GM23248 (cell line): ENCODE data around the gene NEK10. TPM values are rescaled to one million over a fixed set of nuclear protein-coding genes. Genes with fewer than 3 reads are reported as not detected.

ENCODE experiments used
- DNase-seq: peaks from one replicate; pipeline ENCODE4 v3.0.0-alpha.2; 2015
- H2AFZ ChIP-seq: fragments of 200-600 bp; sonication (generic); 2 replicates; pipeline ENCODE4 v1.6.1; 2016; ENCODE audit warnings: antibody characterized with exemption
- H3F3A ChIP-seq: fragments of 200-600 bp; sonication (generic); 2 replicates; pipeline ENCODE4 v1.6.1; 2016; ENCODE audit warnings: mild to moderate bottlenecking, antibody characterized with exemption, mixed run types; ENCODE audit not compliant: insufficient read depth
- H3K27ac ChIP-seq: fragments of 200-600 bp; sonication (generic); 2 replicates; pipeline ENCODE4 v1.5.1; 2016; ENCODE audit warnings: mild to moderate bottlenecking
- H3K27me3 ChIP-seq: fragments of 200-600 bp; sonication (generic); replicated peaks from 2 replicates; pipeline ENCODE4 v1.6.1; 2016; ENCODE audit warnings: mild to moderate bottlenecking; ENCODE audit not compliant: insufficient read depth
- H3K36me3 ChIP-seq: fragments of 200-600 bp; sonication (generic); 2 replicates; pipeline ENCODE4 v1.6.1; 2016; ENCODE audit warnings: low read depth, mild to moderate bottlenecking
- H3K4me1 ChIP-seq: fragments of 200-600 bp; sonication (generic); 2 replicates; pipeline ENCODE4 v1.6.1; 2016; ENCODE audit warnings: mild to moderate bottlenecking; ENCODE audit not compliant: insufficient read depth
- H3K4me2 ChIP-seq: fragments of 200-600 bp; sonication (generic); one replicate; pipeline ENCODE4 v1.6.1; 2016; ENCODE audit warnings: mild to moderate bottlenecking; ENCODE audit not compliant: unreplicated experiment
- H3K4me3 ChIP-seq: fragments of 200-600 bp; sonication (generic); 2 replicates; pipeline ENCODE4 v1.5.1; 2016; ENCODE audit warnings: mild to moderate bottlenecking
- H3K79me2 ChIP-seq: fragments of 200-600 bp; sonication (generic); 2 replicates; pipeline ENCODE4 v1.6.1; 2016; ENCODE audit warnings: mild to moderate bottlenecking; ENCODE audit not compliant: insufficient read depth
- H3K9ac ChIP-seq: fragments of 200-600 bp; sonication (generic); 2 replicates; pipeline ENCODE4 v1.6.1; 2016; ENCODE audit warnings: mild to moderate bottlenecking
- H3K9me2 ChIP-seq: fragments of 200-600 bp; sonication (generic); 2 replicates; pipeline ENCODE4 v1.6.1; 2016; ENCODE audit warnings: mixed run types, mild to moderate bottlenecking, moderate library complexity; ENCODE audit not compliant: insufficient read depth
- H3K9me3 ChIP-seq: fragments of 200-600 bp; sonication (generic); one replicate; pipeline ENCODE4 v1.6.1; 2017; ENCODE audit warnings: low read depth
- H4K20me1 ChIP-seq: fragments of 200-600 bp; sonication (generic); 2 replicates; pipeline ENCODE4 v1.6.0; 2016; ENCODE audit not compliant: insufficient read depth
- EZH2 ChIP-seq: fragments of 200-600 bp; sonication (generic); IDR thresholded peaks from 2 replicates; pipeline ENCODE4 v1.6.1; 2018; ENCODE audit warnings: antibody characterized with exemption, mild to moderate bottlenecking; ENCODE audit not compliant: insufficient read depth, poor library complexity, severe bottlenecking
- EZH2phosphoT487 ChIP-seq: fragments of 200-600 bp; sonication (generic); IDR thresholded peaks from 2 replicates; pipeline ENCODE4 v1.6.1; 2018; ENCODE audit warnings: antibody characterized with exemption, moderate library complexity, mild to moderate bottlenecking, low read depth; ENCODE audit not compliant: insufficient read depth
- WGBS, 2 experiments: methylation state at CpG; one replicate each; pipeline ENCODE4 v1.1.6; 2015 to 2017; ENCODE audit warnings: low lambda C conversion rate in 2 of 2, low coverage in 1 of 2; ENCODE audit errors: missing lambda C conversion rate in 2 of 2; 5-methylcytosine and 5-hydroxymethylcytosine counted together
- in situ Hi-C: fragments of 300-500 bp; cut with MboI; formaldehyde crosslinking; loops from 2 replicates; pipeline ENCODE4 v1.15.0; 2020
- polyA plus RNA-seq: library from polyadenylated mRNA; unstranded; fragments of >200 nt; fragmentation: Nextera tagmentation; extraction: Ambion mirVana; gene quantifications from 2 replicates; pipeline ENCODE4 v1.2.1, GENCODE V29; 2016
- total RNA-seq: library from RNA; depleted of rRNA; stranded (reverse); fragments of >200 nt; shearing (Covaris generic); gene quantifications from 2 replicates; pipeline ENCODE4 v1.2.3, GENCODE V29; 2014

Gene NEK10
- total and polyA plus RNA-seq, 2 experiments from 2014 or later: 3.2 to 7.6 TPM

DNA sequence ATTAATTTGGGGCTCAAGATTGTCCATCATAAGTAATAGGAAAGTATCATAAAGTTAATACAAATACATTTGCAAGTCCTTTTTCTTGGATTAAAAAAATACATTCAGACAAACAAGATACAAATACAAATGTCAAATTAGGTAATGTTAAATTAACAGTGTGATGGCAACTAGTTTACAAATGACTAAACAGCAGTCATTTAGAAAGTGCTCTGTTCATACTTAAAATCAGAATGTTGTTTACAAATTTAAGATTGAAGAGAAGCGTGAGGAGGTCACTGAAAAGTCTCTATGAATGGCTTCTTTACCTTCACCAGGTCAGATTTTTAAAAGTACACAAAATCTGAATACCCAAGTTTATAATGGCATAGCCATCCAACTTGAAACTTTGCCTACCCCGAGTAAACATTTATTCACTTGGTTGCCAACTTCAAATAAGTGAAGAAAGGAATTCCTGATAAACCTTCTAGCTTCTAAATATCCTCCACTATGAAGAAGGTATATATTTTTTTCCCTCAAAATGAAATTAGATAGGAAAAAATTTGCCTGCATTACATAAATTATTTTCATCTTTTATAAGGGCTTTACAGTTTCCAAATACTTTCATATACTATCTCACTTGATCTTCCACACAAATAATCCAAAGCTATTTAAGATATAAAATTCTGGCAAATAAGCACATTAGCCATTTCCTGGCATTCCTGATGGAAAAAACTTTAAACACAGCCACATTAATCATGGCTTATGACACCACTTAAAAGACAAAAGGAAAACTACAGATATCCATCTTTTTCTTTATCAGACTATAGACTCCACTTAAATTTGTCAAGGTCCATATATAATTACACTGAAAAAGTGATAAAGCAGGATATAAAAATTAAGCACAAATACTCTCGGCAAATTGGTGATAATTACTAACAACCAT lies 11.5 kb upstream of the NEK10 start:
- Histone ChIP-seq H3K27ac (no peak overlapping the region), H3K4me1 (no peaks in the 10 kb centered on the region), H3K79me2 (peaks cover 16% of the 10 kb centered on the region; the same call in 1 of the 2 replicates), H3K27me3 (no peaks in the 10 kb centered on the region), H3K9me2 (no peaks in the 10 kb centered on the region), H4K20me1 (no peaks in the 10 kb centered on the region), H2AFZ (no peak overlapping the region), H3F3A (peaks cover 45% of the 10 kb centered on the region), H3K4me2 (no peak overlapping the region), H3K9ac (no peak overlapping the region), H3K4me3 (no peak overlapping the region), H3K9me3 (no peaks in the 10 kb centered on the region), H3K36me3 (peaks cover 87% of the 10 kb centered on the region)
- in situ Hi-C loops: no loop called here
- DNase-seq: no peak
- TF ChIP-seq EZH2 (no peak), EZH2phosphoT487 (no peak)
- 96 to 98% methylated on average over 3 of the region's 3 CpGs for WGBS, 2 experiments

DNA sequence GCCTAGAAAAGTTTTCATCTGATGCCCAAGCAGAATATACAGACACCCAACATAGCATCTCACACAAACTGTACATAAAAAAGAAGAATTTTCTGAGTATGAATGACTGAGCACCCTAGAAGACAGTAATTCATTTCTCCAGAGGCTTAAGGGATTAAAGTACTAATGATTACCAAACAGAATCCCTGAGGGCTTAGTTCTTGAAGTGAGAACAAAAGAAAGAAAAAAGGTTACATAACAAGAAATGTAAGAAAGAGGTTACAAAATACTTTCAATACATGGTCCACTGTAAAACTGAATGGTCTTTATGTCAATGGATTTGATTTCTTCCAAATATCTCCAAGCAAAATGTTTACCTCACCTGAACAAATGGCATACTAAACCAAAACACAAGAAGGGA lies 9.1 kb upstream of the NEK10 start:
- no peak overlapping the region for H2AFZ ChIP-seq
- H3K4me1 ChIP-seq: no peaks in the 10 kb centered on the region
- H3K27me3 ChIP-seq: no peaks in the 10 kb centered on the region
- TF ChIP-seq EZH2phosphoT487 (no peak), EZH2 (no peak)
- H3K9me3 ChIP-seq: no peaks in the 10 kb centered on the region
- no peak overlapping the region for H3K27ac ChIP-seq
- H3K9me2 ChIP-seq: no peaks in the 10 kb centered on the region
- no peaks in the 10 kb centered on the region for H4K20me1 ChIP-seq
- peaks cover 79% of the 10 kb centered on the region for H3K36me3 ChIP-seq
- DNase-seq: no peak
- H3K4me2 ChIP-seq: no peak overlapping the region
- in situ Hi-C loops: no loop called here
- peaks cover 53% of the 10 kb centered on the region for H3F3A ChIP-seq
- peaks cover 10% of the 10 kb centered on the region; the same call in 1 of the 2 replicates for H3K79me2 ChIP-seq
- no peak overlapping the region for H3K9ac ChIP-seq
- H3K4me3 ChIP-seq: no peak overlapping the region

DNA sequence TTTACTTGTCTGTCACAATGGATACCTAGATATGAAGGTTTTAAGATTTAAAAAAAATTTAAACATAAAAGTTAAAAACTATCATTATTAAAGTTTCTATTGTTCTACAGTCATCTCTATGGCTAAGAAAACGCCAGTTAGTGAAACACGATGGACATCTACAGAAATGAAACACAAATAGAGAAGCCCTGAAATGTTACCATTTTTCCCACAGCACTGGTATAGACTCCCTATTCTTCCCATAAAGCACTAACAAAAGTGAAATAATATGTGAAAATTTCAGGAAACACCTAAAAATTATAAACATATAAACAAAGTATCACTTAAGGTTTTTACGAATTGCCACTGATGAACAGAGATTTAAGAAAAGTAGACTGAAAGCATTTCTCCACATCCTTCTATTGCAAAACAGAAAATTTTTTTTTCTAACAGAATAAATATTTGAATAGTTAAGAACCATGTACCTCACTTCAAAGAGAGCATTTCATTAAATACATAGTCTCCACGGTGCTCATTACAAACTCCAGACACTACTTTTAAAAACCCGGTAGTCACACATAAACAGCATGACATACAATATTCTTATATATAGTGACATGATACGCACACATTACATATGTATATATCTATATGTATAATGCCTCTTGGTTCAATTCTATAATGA lies 7.1 kb upstream of the NEK10 start:
- WGBS, 2 experiments: 98 to 99% methylated on average over 6 of the region's 6 CpGs
- H3K36me3 ChIP-seq: peaks cover 77% of the 10 kb centered on the region

DNA sequence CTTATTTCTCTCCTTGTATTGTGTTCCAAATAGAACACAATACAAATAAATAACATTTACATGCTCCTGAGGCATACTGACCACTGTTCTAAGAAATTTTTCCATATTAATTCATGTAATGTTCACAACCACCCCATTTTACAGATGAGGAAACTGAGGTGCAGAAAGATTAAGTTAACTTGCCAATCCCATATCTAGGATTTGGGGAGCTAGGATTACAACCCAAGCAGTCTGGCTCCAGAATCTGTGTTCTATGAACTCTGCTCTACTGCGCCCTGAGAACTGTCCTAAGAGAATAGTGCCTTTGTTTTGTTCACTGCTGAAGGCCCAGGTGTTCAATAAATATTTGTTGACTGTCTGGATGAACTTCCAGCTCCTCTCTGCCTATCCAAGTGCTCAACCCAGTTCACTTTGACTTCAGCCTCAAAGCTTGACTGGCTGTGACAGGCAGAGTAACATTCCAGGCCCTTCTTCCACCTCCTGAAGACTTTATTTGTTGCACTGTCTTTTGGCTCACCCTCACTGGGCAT lies 3.1 kb downstream of the NEK10 start:
- Histone ChIP-seq H3K79me2 (no peaks in the 10 kb centered on the region), H3K4me2 (no peak overlapping the region), H3K9me3 (no peaks in the 10 kb centered on the region), H2AFZ (no peak overlapping the region), H3K4me3 (no peak overlapping the region), H3K9me2 (no peaks in the 10 kb centered on the region), H3K36me3 (peaks cover 12% of the 10 kb centered on the region), H3K4me1 (0 out of 2 replicates have a peak, but pooled peaks cover 1% of the 10 kb centered on the region), H3K27me3 (no peaks in the 10 kb centered on the region), H3K27ac (no peak overlapping the region), H3K9ac (no peak overlapping the region), H4K20me1 (no peaks in the 10 kb centered on the region), H3F3A (peaks cover 50% of the 10 kb centered on the region)
- TF ChIP-seq EZH2phosphoT487 (no peak), EZH2 (no peak)
- 95 to 100% methylated on average over 1 of the region's 1 CpG for WGBS, 2 experiments
- in situ Hi-C loops: no loop called here
- DNase-seq: no peak

More for the DNA sequence above, 7.1 kb upstream of the NEK10 start:
- no peaks in the 10 kb centered on the region for H4K20me1 ChIP-seq
- DNase-seq: no peak
- 0 out of 2 replicates have a peak, but pooled peaks cover 4% of the 10 kb centered on the region for H3K79me2 ChIP-seq
- no peak overlapping the region for H3K9ac ChIP-seq
- peaks cover 45% of the 10 kb centered on the region for H3F3A ChIP-seq
- no peaks in the 10 kb centered on the region for H3K9me2 ChIP-seq
- no peaks in the 10 kb centered on the region for H3K27me3 ChIP-seq
- no peak overlapping the region for H3K27ac ChIP-seq
- no peaks in the 10 kb centered on the region for H3K4me1 ChIP-seq
- H2AFZ ChIP-seq: no peak overlapping the region
- H3K4me3 ChIP-seq: no peak overlapping the region
- H3K9me3 ChIP-seq: no peaks in the 10 kb centered on the region
- H3K4me2 ChIP-seq: no peak overlapping the region
- TF ChIP-seq EZH2phosphoT487 (no peak), EZH2 (no peak)
- in situ Hi-C loops: no loop called here
